Bronchial epithelial cell (primary cell): ENCODE measurements around the gene SLC47A2. TPM values are rescaled to one million over a fixed set of nuclear protein-coding genes. Genes with fewer than 3 reads are reported as not detected.

Experiments
- DNase-seq: peaks from one replicate; pipeline ENCODE4 v3.0.0-alpha.2; 2010; ENCODE audit warnings: low read depth
- FAIRE-seq: peaks from 2 replicates; lab custom pipeline; 2011; peaks lifted over from hg19 to GRCh38; lab: Jason Lieb, UNC
- H3K27me3 ChIP-seq: 2 replicates; pipeline ENCODE4 v1.5.1; 2011; ENCODE audit warnings: low read length; ENCODE audit not compliant: control insufficient read depth, insufficient read depth
- H3K36me3 ChIP-seq: 2 replicates; pipeline ENCODE4 v1.5.1; 2011; ENCODE audit warnings: low read length; ENCODE audit not compliant: control insufficient read depth, insufficient read depth
- H3K4me3 ChIP-seq: 2 replicates; pipeline ENCODE4 v1.5.1; 2011; ENCODE audit warnings: mild to moderate bottlenecking, low read depth, low read length, control low read depth
- total RNA-seq: library from RNA; depleted of rRNA; stranded (reverse); fragments of >200 nt; gene quantifications from 2 replicates; pipeline ENCODE4 v1.2.1, GENCODE V29; 2014
- TF ChIP-seq, protein P1 (sequence below): IDR thresholded peaks from 2 replicates; pipeline ENCODE4 v1.5.1; 2011; ENCODE audit warnings: mild to moderate bottlenecking, moderate library complexity, low read length, control low read depth, inconsistent platforms; ENCODE audit not compliant: insufficient read depth, severe bottlenecking

Gene SLC47A2
- total RNA-seq, 1 donor from 2014 or later, result 0.79 TPM

DNA sequence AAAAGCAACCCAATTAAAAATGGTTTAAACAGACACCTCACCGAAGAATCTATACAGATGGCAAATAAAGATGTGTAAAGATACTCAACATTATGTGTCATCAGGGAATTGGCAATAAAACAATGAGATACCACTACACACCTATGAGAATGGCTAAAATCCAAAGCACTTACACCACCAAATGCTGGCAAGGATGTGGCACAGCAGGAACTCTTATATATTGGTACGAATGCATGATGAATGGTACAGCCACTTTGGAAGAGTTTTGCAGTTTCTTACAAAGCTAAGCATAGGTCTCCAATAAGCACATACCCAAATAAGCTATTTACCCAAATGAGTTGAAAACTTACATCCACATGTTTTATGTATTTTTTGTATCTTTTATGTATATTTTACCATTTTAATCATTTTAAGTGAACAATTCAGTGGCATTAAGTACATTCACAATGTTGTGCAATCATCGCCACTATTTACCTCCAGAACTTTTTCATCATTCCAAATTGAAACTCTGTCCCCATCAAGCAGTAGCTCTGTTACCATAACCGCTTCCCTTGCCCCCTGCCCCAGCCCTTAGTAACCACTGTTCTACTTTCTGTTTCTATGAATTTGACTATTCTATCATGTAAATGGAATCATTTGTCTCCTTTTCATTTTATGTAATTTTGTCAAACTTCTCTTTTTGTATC is 74.6 kb downstream of the SLC47A2 start:
- no peaks in the 10 kb centered on the region for H3K27me3 ChIP-seq
- TF ChIP-seq, protein P1, sequence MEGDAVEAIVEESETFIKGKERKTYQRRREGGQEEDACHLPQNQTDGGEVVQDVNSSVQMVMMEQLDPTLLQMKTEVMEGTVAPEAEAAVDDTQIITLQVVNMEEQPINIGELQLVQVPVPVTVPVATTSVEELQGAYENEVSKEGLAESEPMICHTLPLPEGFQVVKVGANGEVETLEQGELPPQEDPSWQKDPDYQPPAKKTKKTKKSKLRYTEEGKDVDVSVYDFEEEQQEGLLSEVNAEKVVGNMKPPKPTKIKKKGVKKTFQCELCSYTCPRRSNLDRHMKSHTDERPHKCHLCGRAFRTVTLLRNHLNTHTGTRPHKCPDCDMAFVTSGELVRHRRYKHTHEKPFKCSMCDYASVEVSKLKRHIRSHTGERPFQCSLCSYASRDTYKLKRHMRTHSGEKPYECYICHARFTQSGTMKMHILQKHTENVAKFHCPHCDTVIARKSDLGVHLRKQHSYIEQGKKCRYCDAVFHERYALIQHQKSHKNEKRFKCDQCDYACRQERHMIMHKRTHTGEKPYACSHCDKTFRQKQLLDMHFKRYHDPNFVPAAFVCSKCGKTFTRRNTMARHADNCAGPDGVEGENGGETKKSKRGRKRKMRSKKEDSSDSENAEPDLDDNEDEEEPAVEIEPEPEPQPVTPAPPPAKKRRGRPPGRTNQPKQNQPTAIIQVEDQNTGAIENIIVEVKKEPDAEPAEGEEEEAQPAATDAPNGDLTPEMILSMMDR, result no peak
- H3K36me3 ChIP-seq, result no peaks in the 10 kb centered on the region
- DNase-seq (peak; percentile 17), FAIRE-seq (no peak)
- H3K4me3 ChIP-seq, result no peak overlapping the region

DNA sequence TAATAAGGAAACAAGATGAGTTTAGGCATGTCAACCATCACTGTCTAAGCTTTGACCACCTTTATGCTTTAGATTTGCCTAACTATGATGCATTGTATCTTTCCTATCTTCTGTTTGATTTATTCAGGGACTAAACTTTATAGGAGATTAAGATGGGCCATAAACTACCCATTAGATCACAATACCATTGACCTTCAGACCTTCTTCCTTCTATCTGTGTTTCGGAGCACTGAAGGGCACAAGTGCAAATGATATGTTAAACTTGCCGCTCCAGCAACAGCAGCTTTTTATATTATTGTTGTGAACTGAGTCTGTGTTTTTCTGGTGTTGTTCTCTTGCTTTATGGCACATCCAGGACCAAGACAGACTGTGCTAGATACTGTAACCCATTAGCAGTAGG is 84.5 kb downstream of the SLC47A2 start:
- DNase-seq (no peak), FAIRE-seq (no peak)
- Histone ChIP-seq H3K36me3 (no peaks in the 10 kb centered on the region), H3K4me3 (no peak overlapping the region), H3K27me3 (no peaks in the 10 kb centered on the region)
- TF ChIP-seq, protein P1, result no peak

GRCh38 chr17:19630661-19631060 is 85.7 kb downstream of the SLC47A2 start:
- DNase-seq, result peak; percentile 15
- TF ChIP-seq, protein P1, result no peak
- FAIRE-seq, result no peak
- H3K4me3 ChIP-seq, result no peak overlapping the region
- H3K27me3 ChIP-seq, result no peaks in the 10 kb centered on the region
- H3K36me3 ChIP-seq, result no peaks in the 10 kb centered on the region

DNA sequence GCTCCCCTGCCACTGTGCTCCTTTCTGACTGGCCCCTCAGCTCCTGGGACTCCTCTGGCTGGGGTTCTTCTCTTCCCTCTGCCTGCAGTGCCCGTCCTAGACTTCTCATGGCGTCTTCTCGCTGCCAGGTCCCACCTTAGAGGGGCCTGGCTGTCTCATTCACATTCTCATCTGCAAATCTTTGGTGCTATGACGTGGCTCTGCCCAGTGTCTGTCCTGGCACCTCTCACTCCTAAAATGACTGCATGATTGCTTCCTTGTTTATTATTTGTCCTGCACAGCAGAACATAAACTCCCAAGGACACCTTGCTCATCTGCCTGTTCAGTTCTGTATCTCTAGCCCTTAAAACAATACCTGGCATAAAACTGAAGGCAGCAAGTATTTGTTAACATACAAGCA is 86.3 kb downstream of the SLC47A2 start:
- FAIRE-seq, result no peak
- TF ChIP-seq, protein P1, result no peak
- no peaks in the 10 kb centered on the region for H3K36me3 ChIP-seq
- peaks cover under 1% of the 10 kb centered on the region for H3K27me3 ChIP-seq
- H3K4me3 ChIP-seq, result no peak overlapping the region
- no peak for DNase-seq

GRCh38 chr17:19629449-19629848 is 86.9 kb downstream of the SLC47A2 start:
- DNase-seq (no peak), FAIRE-seq (no peak)
- TF ChIP-seq, protein P1, result no peak
- Histone ChIP-seq H3K4me3 (no peak overlapping the region), H3K36me3 (no peaks in the 10 kb centered on the region), H3K27me3 (peaks cover 2% of the 10 kb centered on the region)

Other genes starting within 250 kb of the SLC47A2 start
- gene SLC47A1, start 182.7 kb downstream of the SLC47A2 start, total RNA-seq, result 1.3 and 1.6 TPM in 2 replicates
- gene ALDH3A2, start 67.8 kb downstream of the SLC47A2 start, total RNA-seq, result 142 and 174 TPM in 2 replicates
- 24.2 and 53.3 TPM in 2 replicates for gene ALDH3A1, start 31.7 kb upstream of the SLC47A2 start, total RNA-seq
- gene ULK2, start 151.4 kb upstream of the SLC47A2 start, total RNA-seq, result 14.7 and 24.5 TPM in 2 replicates